Measurements from ENCODE around the gene ALDH18A1.

ALDH18A1 gene

GRCh38 chr10:95663496-95663895, 7.0 kb upstream of the ALDH18A1 start:
- no peak overlapping the region for H3K4me3 ChIP-seq (ENCODE audit: control insufficient read depth, low read depth, low read length)
- TF ChIP-seq CTCF (IDR thresholded peaks at IDR 0.05; ENCODE audit: control insufficient read depth, insufficient read depth, low read depth, low read length, missing control alignments), result no peak
- no peak for DNase-seq (ENCODE audit: low read depth)

- TF ChIP-seq CTCF (IDR thresholded peaks at IDR 0.05; ENCODE audit: control insufficient read depth, insufficient read depth, low read depth, low read length, missing control alignments), result no peak
- H3K4me3 ChIP-seq (ENCODE audit: control insufficient read depth, low read depth, low read length), result no peak overlapping the region
- no peak for DNase-seq (ENCODE audit: low read depth)
These were observed 5.3 kb upstream of the ALDH18A1 start for GRCh38 chr10:95661818-95662217.

- peak; percentile 21 for DNase-seq (ENCODE audit: low read depth)
- no peak for TF ChIP-seq CTCF (IDR thresholded peaks at IDR 0.05; ENCODE audit: control insufficient read depth, insufficient read depth, low read depth, low read length, missing control alignments)
- H3K4me3 ChIP-seq (ENCODE audit: control insufficient read depth, low read depth, low read length), result no peak overlapping the region
These were observed 3.8 kb upstream of the ALDH18A1 start for GRCh38 chr10:95660283-95660682.

GRCh38 chr10:95657250-95657649, 739 bp upstream of the ALDH18A1 start:
- no peak overlapping the region for H3K4me3 ChIP-seq (ENCODE audit: control insufficient read depth, low read depth, low read length)
- no peak for TF ChIP-seq CTCF (IDR thresholded peaks at IDR 0.05; ENCODE audit: control insufficient read depth, insufficient read depth, low read depth, low read length, missing control alignments)

GRCh38 chr10:95655571-95656290, 780 bp downstream of the ALDH18A1 start:
- H3K4me3 ChIP-seq (ENCODE audit: control insufficient read depth, low read depth, low read length), result peak overlapping the region; percentile 87
- DNase-seq (ENCODE audit: low read depth), result no peak
- no peak for TF ChIP-seq CTCF (IDR thresholded peaks at IDR 0.05; ENCODE audit: control insufficient read depth, insufficient read depth, low read depth, low read length, missing control alignments)

More at GRCh38 chr10:95657250-95657649, 739 bp upstream of the ALDH18A1 start:
- DNase-seq (ENCODE audit: low read depth), result no peak

GRCh38 chr10:95653895-95654294, 2.6 kb downstream of the ALDH18A1 start:
- no peak overlapping the region for H3K4me3 ChIP-seq (ENCODE audit: control insufficient read depth, low read depth, low read length)
- no peak for TF ChIP-seq CTCF (IDR thresholded peaks at IDR 0.05; ENCODE audit: control insufficient read depth, insufficient read depth, low read depth, low read length, missing control alignments)
- no peak for DNase-seq (ENCODE audit: low read depth)

Measured in AG09309 (cell line).